NCI-H1092 treated with DMSO at 0.1 percent for 48 hours (cell line): ENCODE results near the gene LILRB1.
"Not testable (repeated sequence)": the region's sequence is repeated elsewhere in the genome, so short reads cannot be mapped to it uniquely, and the experiment has no call there.

ENCODE experiments used
- DNase-seq: peaks from one replicate; lab custom pipeline; 2025; lab: John Stamatoyannopoulos, UW

Gene LILRB1

GRCh38 chr19:54662730-54663129 lies 32.4 kb downstream of the LILRB1 start, which contains the start of gene LILRB4:
TSS of gene LILRB4 (plus strand) at chr19:54662985. CDS start at chr19:54663034, 49 bp downstream.
- no peak for DNase-seq

- no peak for DNase-seq
These were observed 35.2 kb downstream of the LILRB1 start for GRCh38 chr19:54665530-54665929.

GRCh38 chr19:54667217-54667616 lies 36.9 kb downstream of the LILRB1 start:
- DNase-seq = no peak

GRCh38 chr19:54668353-54668752 lies 38.1 kb downstream of the LILRB1 start:
- DNase-seq = no peak

DNA sequence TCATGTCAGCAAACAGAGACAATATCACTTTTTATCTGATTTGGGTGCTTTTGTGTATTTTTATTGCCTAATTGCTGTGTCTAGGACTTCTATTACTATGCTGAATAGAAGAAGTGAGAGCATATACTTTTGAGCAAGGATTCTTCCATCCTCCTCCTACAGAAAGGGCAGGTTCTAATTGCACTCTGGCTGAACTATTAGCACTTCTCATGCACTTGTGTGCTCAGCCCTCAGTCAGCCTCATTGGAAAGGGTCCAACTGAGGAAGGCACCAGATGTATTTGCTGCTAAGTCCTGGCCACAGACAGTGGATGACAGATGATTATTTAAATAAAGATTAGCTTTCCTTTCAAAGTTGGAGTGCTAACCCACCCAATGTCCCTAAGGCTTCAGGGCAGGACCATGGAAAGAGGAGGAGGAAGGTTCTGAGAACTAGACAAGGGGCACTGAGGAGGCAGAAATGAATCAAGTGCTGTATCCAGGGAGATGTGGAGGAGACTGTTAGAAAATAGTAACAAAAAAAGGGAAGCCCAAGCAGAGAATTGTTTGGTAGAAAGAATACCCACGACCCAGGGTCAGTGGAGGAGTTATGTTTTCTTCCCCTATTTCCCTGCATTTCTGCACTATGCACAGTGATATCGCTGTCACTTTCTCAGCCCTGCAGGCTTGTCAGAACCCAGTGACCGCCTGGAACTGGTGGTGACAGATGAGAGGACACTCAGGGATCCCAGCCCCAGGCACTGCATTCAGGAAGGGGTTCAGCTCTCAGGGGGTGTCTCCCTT lies 40.5 kb downstream of the LILRB1 start:
- DNase-seq = no peak

DNA sequence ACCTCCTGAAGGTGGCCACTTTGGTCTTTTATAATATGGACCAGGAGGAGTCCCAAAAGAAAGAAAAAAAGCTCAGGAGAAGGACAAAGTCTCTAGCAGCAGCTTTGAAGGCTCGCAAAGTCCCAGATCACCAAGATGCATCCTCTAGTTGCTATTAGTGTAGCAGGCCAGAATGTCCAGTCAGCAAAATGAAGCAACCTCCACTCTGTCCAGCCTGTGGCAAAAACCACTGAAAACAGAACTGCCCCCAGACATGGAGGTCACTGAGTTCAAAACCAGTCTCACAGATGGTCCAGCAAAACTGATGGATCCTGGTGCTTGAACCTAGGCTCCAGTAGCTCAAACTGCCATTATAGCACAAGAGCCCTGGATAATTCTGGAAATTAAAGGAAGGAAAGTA lies 42.9 kb downstream of the LILRB1 start:
- no peak for DNase-seq

DNA sequence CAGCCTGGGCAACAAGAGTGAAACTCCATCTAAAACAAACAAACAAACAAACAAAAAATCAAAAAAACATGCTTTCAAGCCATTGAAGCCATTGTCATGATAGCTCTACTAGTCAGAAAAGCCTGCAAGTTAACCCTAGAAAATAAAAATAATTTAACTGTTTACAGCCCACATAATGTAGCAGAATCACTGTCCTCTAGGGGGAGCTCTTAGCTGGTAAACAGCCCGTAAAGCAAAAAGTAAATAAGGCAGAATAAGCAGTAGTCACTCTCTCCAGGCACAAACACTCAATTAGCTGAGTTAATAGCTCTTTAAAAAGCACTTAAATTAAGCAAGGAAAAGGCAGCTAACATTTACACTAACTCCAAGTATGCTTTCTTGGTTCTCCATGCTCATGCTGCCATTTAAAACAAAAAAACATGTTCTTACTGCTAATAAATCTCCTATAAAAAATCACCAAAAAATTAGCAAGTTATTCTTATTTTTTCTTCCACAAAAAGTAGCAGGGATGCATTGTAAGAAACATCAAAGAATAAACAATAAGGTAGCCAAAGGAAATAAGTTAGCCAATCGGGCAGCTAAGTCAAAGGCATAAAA lies 43.8 kb downstream of the LILRB1 start:
- peak; percentile 26 for DNase-seq

DNA sequence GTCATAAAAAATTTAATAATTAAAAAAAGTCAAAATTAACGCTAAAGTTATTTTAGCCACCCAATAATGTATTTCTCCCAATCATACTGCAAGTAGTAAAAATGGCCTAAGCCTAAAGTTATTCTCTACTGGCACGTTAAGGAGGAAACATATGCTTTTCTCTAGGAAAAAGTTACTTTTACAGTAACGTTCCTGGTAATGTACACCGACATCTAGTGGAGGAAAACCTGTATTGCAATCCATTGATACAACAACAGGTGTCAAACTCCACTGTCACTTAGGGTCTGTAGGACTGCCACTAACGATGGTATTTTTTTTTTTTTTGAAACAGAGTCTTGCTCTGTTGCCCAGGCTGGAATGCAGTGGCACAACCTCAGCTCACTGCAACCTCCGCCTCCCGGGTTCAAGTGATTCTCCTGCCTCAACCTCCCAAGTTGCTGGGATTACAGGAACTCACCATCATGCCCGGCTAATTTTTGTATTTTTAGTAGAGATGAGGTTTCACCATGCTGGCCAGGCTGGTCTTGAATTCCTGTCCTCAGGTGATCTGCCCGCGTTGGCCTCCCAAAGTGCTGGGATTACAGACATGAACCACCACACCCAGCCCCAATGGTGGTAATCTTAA lies 46.0 kb downstream of the LILRB1 start:
- DNase-seq = peak; percentile 13

- no peak for DNase-seq
These were observed 46.9 kb downstream of the LILRB1 start for GRCh38 chr19:54677217-54677616.

DNA sequence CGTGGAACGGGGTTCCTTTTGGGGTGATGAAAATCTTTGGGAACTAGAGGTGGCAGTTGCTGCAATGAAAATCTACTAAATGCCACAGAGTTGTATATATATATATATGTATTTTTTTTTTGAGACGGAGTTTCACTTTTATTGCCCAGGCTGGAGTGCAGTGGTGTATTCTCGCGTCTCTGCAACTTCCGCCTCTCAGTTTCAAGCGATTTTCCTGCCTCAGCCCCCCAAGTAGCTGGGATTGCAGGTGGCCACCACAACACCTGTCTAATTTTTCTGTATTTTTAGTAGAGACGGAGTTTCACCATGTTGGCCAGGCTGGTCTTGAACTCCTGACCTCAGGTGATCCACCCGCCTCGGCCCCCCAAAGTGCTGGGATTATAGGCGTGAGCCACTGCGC lies 51.3 kb downstream of the LILRB1 start:
- DNase-seq = not testable (repeated sequence)

DNA sequence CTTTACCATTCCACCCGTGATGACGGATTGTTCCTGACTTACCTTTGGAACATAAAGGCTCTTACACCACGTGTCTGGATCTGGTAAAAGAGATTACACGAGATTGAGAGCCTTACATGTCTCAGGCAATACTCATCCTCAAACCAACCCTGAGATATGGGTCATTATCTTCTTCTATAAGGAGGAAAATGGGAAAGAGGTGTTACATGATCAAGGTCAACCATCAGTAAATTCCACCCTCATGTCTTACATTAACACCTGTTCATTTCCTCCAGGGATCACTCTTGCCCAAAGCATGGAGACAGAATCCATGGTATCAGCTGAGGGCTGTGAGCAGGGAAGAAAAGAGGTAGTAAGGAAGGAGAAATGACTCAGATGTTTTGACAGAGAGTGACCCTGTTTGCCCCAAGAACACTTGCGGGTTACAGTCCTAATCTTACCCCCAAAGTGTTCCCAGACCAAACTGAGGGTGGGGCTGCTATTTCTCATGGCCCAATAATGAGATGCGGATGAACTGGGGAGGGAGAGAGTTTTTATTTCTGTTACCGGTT lies 52.1 kb downstream of the LILRB1 start:
- DNase-seq = no peak

DNA sequence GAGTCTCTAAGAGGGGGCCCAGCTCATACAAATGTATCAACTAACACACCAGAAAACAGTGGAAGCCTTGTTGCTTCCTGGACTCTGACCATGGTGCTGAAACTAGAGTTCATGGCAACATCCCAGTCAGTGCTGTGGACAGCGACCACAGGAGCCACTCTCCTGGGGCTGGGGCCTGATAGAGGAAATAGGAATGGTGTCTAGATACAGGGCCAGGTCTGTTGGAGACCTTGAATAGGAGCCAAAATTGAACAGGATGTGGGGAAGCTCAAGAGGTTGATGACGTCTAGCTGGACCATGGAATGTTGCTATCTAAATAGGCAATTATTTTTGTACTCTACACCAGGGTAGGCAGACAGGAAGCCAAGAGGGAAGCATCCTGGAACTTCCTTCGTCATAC lies 54.2 kb downstream of the LILRB1 start:
- no peak for DNase-seq
